Body of pancreas (tissue), 4 donors: ENCODE measurements around the gene TOGARAM1. TPM values are rescaled to one million over a fixed set of nuclear protein-coding genes. Genes with fewer than 3 reads are reported as not detected.

ENCODE experiments used
- ATAC-seq: fragments of 150-250 bp; one replicate; pipeline ENCODE4 v1.9.1; 2016
- DNase-seq, 4 donors: peaks; one replicate each; pipeline ENCODE4 v3.0.0-alpha.2; 2019
- H3K27ac ChIP-seq, 4 donors: fragments of 200-600 bp; sonication (generic); 1 replicate in 3 of 4; 2 replicates in 1 of 4; pipeline versions ENCODE4 v1.5.1 to v1.6.1; 2016 to 2019; ENCODE audit warnings: mild to moderate bottlenecking in 1 of 4, mixed read lengths in 1 of 4, moderate library complexity in 1 of 4
- H3K27me3 ChIP-seq, 2 donors: fragments of 200-600 bp; sonication (generic); one replicate each; pipeline ENCODE4 v1.6.0; 2016; ENCODE audit warnings: mild to moderate bottlenecking in 1 of 2
- H3K36me3 ChIP-seq, 2 donors: fragments of 200-600 bp; sonication (generic); replicated peaks in 1 of 2; 2 replicates each; pipeline ENCODE4 v1.5.1; 2016; ENCODE audit warnings: low read depth in 2 of 2; ENCODE audit not compliant: insufficient read depth in 1 of 2
- H3K4me1 ChIP-seq: fragments of 200-600 bp; sonication (generic); one replicate; pipeline ENCODE4 v1.6.0; 2016
- H3K4me3 ChIP-seq, 2 donors: fragments of 200-600 bp; sonication (generic); 1 replicate in 1 of 2; 2 replicates in 1 of 2; pipeline ENCODE4 v1.5.1; 2016 to 2019
- H3K9me3 ChIP-seq, 3 donors: fragments of 200-600 bp; sonication (generic); 1 replicate in 2 of 3; 2 replicates in 1 of 3; pipeline ENCODE4 v1.5.1; 2016
- CTCF ChIP-seq, 7 experiments: fragments of 450-650 bp in 4 of 7; fragments of 200-600 bp in 3 of 7; sonication (generic) in 3 of 7; IDR thresholded peaks; one replicate each; pipeline ENCODE4 v1.5.1; 2016 to 2019; ENCODE audit warnings: antibody characterized with exemption in 7 of 7
- POLR2A ChIP-seq, 3 donors: fragments of 450-650 bp; IDR thresholded peaks; one replicate each; pipeline ENCODE4 v1.6.1; 2016; ENCODE audit warnings: antibody characterized with exemption in 3 of 3, mild to moderate bottlenecking in 2 of 3
- WGBS, 2 donors: methylation state at CpG; one replicate each; pipeline ENCODE4 v1.1.5; 2017; 5-methylcytosine and 5-hydroxymethylcytosine counted together
- intact Hi-C: fragments of 100-400 bp; cut with DNase I; formaldehyde crosslinking; loops from one replicate; pipeline ENCODE4 v1.15.1; 2023
- total RNA-seq, 2 donors: library from RNA; depleted of rRNA; stranded (reverse); fragments of >200 nt; gene quantifications; one replicate each; pipeline ENCODE4 v1.1.0, GENCODE V29; 2016

TOGARAM1 gene
- total RNA-seq, 2 donors from 2014 or later: 23.6 to 38.6 TPM

- 96 to 100% methylated on average over 1 to 5 of the region's 5 CpGs for WGBS, 2 donors
- ATAC-seq (no peak), DNase-seq (no peak)
- no peak overlapping the region for H3K4me3 ChIP-seq
- H3K27ac ChIP-seq: no peak overlapping the region
- no peaks in the 10 kb centered on the region for H3K4me1 ChIP-seq
- H3K27me3 ChIP-seq: no peaks in the 10 kb centered on the region
- H3K9me3 ChIP-seq: no peaks in the 10 kb centered on the region
- intact Hi-C loops: no loop called here
- TF ChIP-seq POLR2A (IDR thresholded peaks at IDR 0.05) (no peak), CTCF (IDR thresholded peaks at IDR 0.05) (no peak)
- H3K36me3 ChIP-seq: peaks cover 0 to 8% of the 10 kb centered on the region in 2 donors
These were observed 76.9 kb downstream of the TOGARAM1 start for GRCh38 chr14:45038865-45039264.

DNA sequence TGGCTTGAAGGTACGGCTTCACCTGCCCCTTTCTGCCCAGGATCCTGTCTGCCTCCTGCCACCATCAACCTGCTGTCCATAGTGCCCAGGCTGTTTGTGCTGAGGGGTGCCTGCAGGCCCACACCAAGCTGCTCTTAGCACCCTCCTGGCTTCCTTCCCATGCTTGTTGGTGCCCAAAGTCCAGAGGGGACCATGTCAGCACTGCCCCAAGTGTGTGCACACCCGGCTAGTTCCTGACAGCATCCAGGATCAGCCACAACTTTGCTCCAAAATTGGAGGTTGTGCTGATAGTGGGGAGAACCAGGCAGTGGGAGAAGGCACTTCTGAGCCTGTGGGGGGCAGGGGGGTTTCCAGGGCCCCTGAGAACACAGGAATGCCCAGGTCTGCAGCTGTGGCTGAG lies 77.4 kb downstream of the TOGARAM1 start:
- ATAC-seq (no peak), DNase-seq (no peak)
- intact Hi-C loops: no loop called here
- H3K27me3 ChIP-seq: no peaks in the 10 kb centered on the region
- no peak overlapping the region for H3K27ac ChIP-seq
- no peaks in the 10 kb centered on the region for H3K9me3 ChIP-seq
- H3K4me3 ChIP-seq: no peak overlapping the region
- H3K36me3 ChIP-seq: peaks cover 0 to 10% of the 10 kb centered on the region in 2 donors
- no peaks in the 10 kb centered on the region for H3K4me1 ChIP-seq
- no peak for TF ChIP-seq POLR2A (IDR thresholded peaks at IDR 0.05)
- TF ChIP-seq CTCF (IDR thresholded peaks at IDR 0.05): no peak
- 87% methylated on average over 2 of the region's 2 CpGs; no CpG with 5 or more reads in 1 of the 2 donors for WGBS, 2 donors

GRCh38 chr14:45041641-45042040 lies 79.7 kb downstream of the TOGARAM1 start:
- DNase-seq (no peak), ATAC-seq (no peak)
- Histone ChIP-seq H3K27ac (no peak overlapping the region), H3K36me3 (peaks cover 0 to 10% of the 10 kb centered on the region in 2 donors), H3K4me1 (no peaks in the 10 kb centered on the region), H3K27me3 (no peaks in the 10 kb centered on the region), H3K4me3 (no peak overlapping the region), H3K9me3 (no peaks in the 10 kb centered on the region)
- intact Hi-C loops: no loop called here
- TF ChIP-seq CTCF (IDR thresholded peaks at IDR 0.05) (no peak), POLR2A (IDR thresholded peaks at IDR 0.05) (no peak)
- 90 to 94% methylated on average over 5 of the region's 5 CpGs for WGBS, 2 donors

DNA sequence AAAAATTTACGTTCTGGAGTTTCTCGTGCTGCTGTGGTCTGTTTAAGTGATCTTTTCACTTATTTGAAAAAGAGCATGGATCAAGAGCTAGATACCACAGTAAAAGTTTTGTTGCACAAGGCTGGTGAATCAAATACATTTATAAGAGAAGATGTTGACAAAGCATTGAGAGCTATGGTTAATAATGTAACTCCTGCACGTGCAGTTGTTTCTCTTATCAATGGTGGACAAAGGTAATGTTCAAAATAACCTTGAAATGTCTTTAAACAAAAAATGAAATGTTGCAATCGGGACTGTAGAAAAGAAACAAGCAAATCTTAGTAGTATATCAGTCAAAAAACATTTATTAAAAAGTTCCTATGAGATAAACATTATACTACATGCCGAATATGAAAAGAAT lies 82.6 kb downstream of the TOGARAM1 start:
- no peak overlapping the region for H3K27ac ChIP-seq
- intact Hi-C loops: no loop called here
- ATAC-seq: no peak
- no peaks in the 10 kb centered on the region for H3K4me1 ChIP-seq
- 45 to 57% methylated on average over 5 of the region's 5 CpGs for WGBS, 2 donors
- DNase-seq: no peak
- TF ChIP-seq POLR2A (IDR thresholded peaks at IDR 0.05): no peak
- TF ChIP-seq CTCF (IDR thresholded peaks at IDR 0.05): no peak
- H3K9me3 ChIP-seq: no peaks in the 10 kb centered on the region
- no peaks in the 10 kb centered on the region for H3K27me3 ChIP-seq
- H3K4me3 ChIP-seq: no peak overlapping the region
- peaks cover 0 to 2% of the 10 kb centered on the region in 2 donors for H3K36me3 ChIP-seq

GRCh38 chr14:45048385-45048784 lies 86.4 kb downstream of the TOGARAM1 start:
- Histone ChIP-seq H3K4me1 (no peaks in the 10 kb centered on the region), H3K9me3 (no peaks in the 10 kb centered on the region), H3K27me3 (no peaks in the 10 kb centered on the region), H3K27ac (no peak overlapping the region), H3K36me3 (peaks cover 0 to 8% of the 10 kb centered on the region in 2 donors), H3K4me3 (no peak overlapping the region)
- no peak for TF ChIP-seq CTCF (IDR thresholded peaks at IDR 0.05)
- no peak for TF ChIP-seq POLR2A (IDR thresholded peaks at IDR 0.05)
- intact Hi-C loops: no loop called here
- WGBS, 2 donors: 88 to 97% methylated on average over 2 of the region's 2 CpGs
- no peak for DNase-seq
- no peak for ATAC-seq
